Measurements from ENCODE around the gene MLLT10. TPM values are rescaled to one million over a fixed set of nuclear protein-coding genes. Genes with fewer than 3 reads are reported as not detected.

The MLLT10 gene
- 52.7 to 60.3 TPM (median 60.1 TPM) in 3 replicates for total RNA-seq (2021)
- Bru-seq, nascent RNA: percentile 87 among the genes with signal in this experiment
- long read RNA-seq, experiment 1, full-length matches to known transcripts: 10 of 120 reads
- long read RNA-seq, experiment 1, partial matches to known transcripts: 31 of 120 reads
- long read RNA-seq, experiment 1, other reads (novel, unspliced or antisense): 79 of 120 reads
- long read RNA-seq, experiment 2, full-length matches to known transcripts: 5 of 43 reads
- long read RNA-seq, experiment 2, partial matches to known transcripts: 16 of 43 reads
- long read RNA-seq, experiment 2, other reads (novel, unspliced or antisense): 22 of 43 reads
- long read RNA-seq, experiment 3, transcript MLLT10-205 (4 exons, 1,136 nt): major isoform, 6 of 33 reads
- long read RNA-seq, experiment 3, partial matches to known transcripts: 9 of 33 reads
- long read RNA-seq, experiment 3, other reads (novel, unspliced or antisense): 18 of 33 reads

DNA sequence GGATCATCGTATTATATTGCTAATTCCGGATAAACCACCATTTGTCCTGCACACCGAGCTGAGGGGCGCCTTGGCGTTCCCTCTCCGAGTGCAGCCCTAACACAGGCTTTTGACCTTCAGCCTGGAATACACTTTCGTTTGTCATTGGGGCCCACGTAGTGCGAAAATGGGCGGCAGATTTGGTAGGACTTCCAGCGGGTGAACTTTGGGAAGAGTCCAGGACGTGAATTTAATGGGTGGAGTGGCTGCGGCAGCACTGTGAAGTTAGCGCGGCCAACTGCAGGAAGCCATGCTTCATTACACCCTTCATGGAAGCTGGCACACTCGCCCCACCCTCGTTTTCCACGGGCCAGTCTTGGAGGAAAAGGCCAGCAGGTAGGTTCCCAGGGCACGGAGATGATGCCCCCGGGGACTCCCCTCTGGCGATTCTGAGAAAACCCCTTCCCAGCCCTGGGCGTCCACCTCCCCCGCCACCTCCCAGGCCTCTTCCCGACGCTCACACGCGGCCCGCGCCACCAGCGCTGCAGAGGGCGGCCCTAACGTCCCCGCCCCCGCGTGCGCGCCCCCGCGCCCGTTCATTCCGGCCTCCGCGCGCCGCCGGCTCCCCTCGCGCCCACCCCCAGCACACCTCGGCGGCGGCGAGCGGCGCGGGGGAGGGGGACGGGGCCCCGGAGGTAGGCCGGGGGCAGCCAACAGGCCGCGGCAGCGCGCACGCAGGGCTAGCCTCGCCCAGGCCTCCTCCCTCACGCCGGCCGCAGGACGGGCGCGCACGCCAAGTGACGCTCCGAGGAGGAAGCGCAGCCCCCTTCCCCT lies at the start of gene MLLT10:
Gene MLLT10 (plus strand): TSS at position 766 of the 813 bp plus-strand sequence. CDS start 413 bp downstream, outside the sequence.
- ChIA-PET POLR2A (interaction anchor here (0.8 to 1.1 kb wide), 6 partner anchors 17 to 38 kb away, joined by 3 to 4 read pairs (median 3); no protein-coding TSS in a partner anchor), CTCF (interaction anchor here (0.9 kb wide), 1 partner anchor 27 kb away, joined by 3 read pairs; no protein-coding TSS in a partner anchor)
- peak within 1 kb of the TSS; percentile 99 for H3K27ac Mint-ChIP-seq
- H3K4me1 Mint-ChIP-seq: peaks cover 48% of the 10 kb centered on the region
- peaks cover 9% of the 10 kb centered on the region for H3K36me3 Mint-ChIP-seq
- peak within 1 kb of the TSS; percentile 88 for H3K4me3 Mint-ChIP-seq
- peak; percentile 95 for DNase-seq (ENCODE audit: low spot score)
- H3K27me3 Mint-ChIP-seq (ENCODE audit: low read depth): no peaks in the 10 kb centered on the region
- TF ChIP-seq, protein P1, sequence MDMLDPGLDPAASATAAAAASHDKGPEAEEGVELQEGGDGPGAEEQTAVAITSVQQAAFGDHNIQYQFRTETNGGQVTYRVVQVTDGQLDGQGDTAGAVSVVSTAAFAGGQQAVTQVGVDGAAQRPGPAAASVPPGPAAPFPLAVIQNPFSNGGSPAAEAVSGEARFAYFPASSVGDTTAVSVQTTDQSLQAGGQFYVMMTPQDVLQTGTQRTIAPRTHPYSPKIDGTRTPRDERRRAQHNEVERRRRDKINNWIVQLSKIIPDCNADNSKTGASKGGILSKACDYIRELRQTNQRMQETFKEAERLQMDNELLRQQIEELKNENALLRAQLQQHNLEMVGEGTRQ (CRISPR knock-in tag; IDR thresholded peaks at IDR 0.05): peak; percentile 32; the same call in 1 of the 2 replicates
- TF ChIP-seq ZNF396 (CRISPR knock-in tag; IDR thresholded peaks at IDR 0.05; ENCODE audit: borderline replicate concordance): no peak
- TF ChIP-seq, protein P2, sequence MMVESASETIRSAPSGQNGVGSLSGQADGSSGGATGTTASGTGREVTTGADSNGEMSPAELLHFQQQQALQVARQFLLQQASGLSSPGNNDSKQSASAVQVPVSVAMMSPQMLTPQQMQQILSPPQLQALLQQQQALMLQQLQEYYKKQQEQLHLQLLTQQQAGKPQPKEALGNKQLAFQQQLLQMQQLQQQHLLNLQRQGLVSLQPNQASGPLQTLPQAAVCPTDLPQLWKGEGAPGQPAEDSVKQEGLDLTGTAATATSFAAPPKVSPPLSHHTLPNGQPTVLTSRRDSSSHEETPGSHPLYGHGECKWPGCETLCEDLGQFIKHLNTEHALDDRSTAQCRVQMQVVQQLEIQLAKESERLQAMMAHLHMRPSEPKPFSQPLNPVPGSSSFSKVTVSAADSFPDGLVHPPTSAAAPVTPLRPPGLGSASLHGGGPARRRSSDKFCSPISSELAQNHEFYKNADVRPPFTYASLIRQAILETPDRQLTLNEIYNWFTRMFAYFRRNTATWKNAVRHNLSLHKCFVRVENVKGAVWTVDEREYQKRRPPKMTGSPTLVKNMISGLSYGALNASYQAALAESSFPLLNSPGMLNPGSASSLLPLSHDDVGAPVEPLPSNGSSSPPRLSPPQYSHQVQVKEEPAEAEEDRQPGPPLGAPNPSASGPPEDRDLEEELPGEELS (CRISPR knock-in tag; IDR thresholded peaks at IDR 0.05): peak; percentile 43; the same call in 1 of the 2 replicates
- peak; percentile 84 for TF ChIP-seq SP1 (CRISPR knock-in tag; conservative IDR thresholded peaks at IDR 0.05)
- TF ChIP-seq ESRRA (CRISPR knock-in tag; IDR thresholded peaks at IDR 0.05; ENCODE audit: borderline replicate concordance): no peak
- TF ChIP-seq FOXP1 (CRISPR knock-in tag; IDR thresholded peaks at IDR 0.05; ENCODE audit: borderline replicate concordance): peak; percentile 57; the same call in 1 of the 2 replicates
- TF ChIP-seq, protein P3, sequence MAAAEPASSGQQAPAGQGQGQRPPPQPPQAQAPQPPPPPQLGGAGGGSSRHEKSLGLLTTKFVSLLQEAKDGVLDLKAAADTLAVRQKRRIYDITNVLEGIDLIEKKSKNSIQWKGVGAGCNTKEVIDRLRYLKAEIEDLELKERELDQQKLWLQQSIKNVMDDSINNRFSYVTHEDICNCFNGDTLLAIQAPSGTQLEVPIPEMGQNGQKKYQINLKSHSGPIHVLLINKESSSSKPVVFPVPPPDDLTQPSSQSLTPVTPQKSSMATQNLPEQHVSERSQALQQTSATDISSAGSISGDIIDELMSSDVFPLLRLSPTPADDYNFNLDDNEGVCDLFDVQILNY (CRISPR knock-in tag; IDR thresholded peaks at IDR 0.05): peak; percentile 53; the same call in 1 of the 2 replicates
- TF ChIP-seq, protein P4, sequence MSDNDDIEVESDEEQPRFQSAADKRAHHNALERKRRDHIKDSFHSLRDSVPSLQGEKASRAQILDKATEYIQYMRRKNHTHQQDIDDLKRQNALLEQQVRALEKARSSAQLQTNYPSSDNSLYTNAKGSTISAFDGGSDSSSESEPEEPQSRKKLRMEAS (CRISPR knock-in tag; IDR thresholded peaks at IDR 0.05): peak; percentile 60; the same call in 1 of the 2 replicates
- TF ChIP-seq CREM (CRISPR knock-in tag; IDR thresholded peaks at IDR 0.05): peak; percentile 65; the same call in 1 of the 2 replicates
- TF ChIP-seq RORB (CRISPR knock-in tag; IDR thresholded peaks at IDR 0.05): no peak
- TF ChIP-seq, protein P5, sequence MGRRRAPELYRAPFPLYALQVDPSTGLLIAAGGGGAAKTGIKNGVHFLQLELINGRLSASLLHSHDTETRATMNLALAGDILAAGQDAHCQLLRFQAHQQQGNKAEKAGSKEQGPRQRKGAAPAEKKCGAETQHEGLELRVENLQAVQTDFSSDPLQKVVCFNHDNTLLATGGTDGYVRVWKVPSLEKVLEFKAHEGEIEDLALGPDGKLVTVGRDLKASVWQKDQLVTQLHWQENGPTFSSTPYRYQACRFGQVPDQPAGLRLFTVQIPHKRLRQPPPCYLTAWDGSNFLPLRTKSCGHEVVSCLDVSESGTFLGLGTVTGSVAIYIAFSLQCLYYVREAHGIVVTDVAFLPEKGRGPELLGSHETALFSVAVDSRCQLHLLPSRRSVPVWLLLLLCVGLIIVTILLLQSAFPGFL (CRISPR knock-in tag; IDR thresholded peaks at IDR 0.05; ENCODE audit: borderline replicate concordance): peak; percentile 57; the same call in 1 of the 2 replicates
- TF ChIP-seq, protein P6, sequence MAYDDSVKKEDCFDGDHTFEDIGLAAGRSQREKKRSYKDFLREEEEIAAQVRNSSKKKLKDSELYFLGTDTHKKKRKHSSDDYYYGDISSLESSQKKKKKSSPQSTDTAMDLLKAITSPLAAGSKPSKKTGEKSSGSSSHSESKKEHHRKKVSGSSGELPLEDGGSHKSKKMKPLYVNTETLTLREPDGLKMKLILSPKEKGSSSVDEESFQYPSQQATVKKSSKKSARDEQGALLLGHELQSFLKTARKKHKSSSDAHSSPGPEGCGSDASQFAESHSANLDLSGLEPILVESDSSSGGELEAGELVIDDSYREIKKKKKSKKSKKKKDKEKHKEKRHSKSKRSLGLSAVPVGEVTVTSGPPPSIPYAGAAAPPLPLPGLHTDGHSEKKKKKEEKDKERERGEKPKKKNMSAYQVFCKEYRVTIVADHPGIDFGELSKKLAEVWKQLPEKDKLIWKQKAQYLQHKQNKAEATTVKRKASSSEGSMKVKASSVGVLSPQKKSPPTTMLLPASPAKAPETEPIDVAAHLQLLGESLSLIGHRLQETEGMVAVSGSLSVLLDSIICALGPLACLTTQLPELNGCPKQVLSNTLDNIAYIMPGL (CRISPR knock-in tag; IDR thresholded peaks at IDR 0.05): peak; percentile 58; the same call in 1 of the 2 replicates
- no peaks in the 10 kb centered on the region for H3K9me3 Mint-ChIP-seq
- peak; percentile 90 for ATAC-seq

All from WTC11 (cell line).